Mononuclear cell (primary cell): ENCODE results near the gene FAM180A. TPM values are rescaled to one million over a fixed set of nuclear protein-coding genes. Genes with fewer than 3 reads are reported as not detected.
"Not testable (repeated sequence)": the region's sequence is repeated elsewhere in the genome, so short reads cannot be mapped to it uniquely, and the experiment has no call there.

ENCODE experiments used
- H3K27me3 ChIP-seq: 2 replicates; pipeline ENCODE4 v1.6.0; 2011; ENCODE audit warnings: low read length, control low read depth; ENCODE audit not compliant: insufficient read depth
- H3K4me1 ChIP-seq: 2 replicates; pipeline ENCODE4 v1.5.1; 2011; ENCODE audit warnings: mild to moderate bottlenecking, low read length, control low read depth; ENCODE audit not compliant: insufficient read depth
- H3K4me3 ChIP-seq: 2 replicates; pipeline ENCODE4 v1.5.1; 2011; ENCODE audit warnings: mild to moderate bottlenecking, low read length, moderate library complexity
- H3K9me3 ChIP-seq: 2 replicates; pipeline ENCODE4 v1.5.1; 2011; ENCODE audit warnings: low read depth, mild to moderate bottlenecking, control low read depth, low read length
- total RNA-seq: library from RNA; depleted of rRNA; stranded (reverse); fragments of >200 nt; gene quantifications from one replicate; pipeline ENCODE4 v1.2.3, GENCODE V29; 2012

Gene FAM180A
- total RNA-seq, 1 donor = not detected

DNA sequence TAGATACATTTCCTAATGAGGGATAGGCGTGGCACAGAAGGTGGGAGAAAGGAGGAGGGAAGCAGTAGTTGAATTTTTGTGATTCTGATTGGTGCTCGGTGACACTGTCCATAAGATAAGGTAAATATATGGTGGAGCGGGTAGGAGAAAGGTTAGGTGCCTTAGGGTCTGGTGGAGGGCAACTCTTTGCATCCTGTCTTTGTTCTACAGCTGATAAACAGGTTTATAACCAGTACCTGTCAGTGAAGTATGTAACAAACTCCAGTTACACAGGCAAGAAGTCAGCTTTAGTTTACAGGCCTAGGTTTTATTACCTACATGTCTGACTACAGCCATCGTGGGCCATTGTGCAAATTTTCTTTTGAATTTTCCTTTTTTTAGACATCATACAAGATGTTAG lies 10.9 kb upstream of the FAM180A start:
- H3K9me3 ChIP-seq = no peaks in the 10 kb centered on the region

DNA sequence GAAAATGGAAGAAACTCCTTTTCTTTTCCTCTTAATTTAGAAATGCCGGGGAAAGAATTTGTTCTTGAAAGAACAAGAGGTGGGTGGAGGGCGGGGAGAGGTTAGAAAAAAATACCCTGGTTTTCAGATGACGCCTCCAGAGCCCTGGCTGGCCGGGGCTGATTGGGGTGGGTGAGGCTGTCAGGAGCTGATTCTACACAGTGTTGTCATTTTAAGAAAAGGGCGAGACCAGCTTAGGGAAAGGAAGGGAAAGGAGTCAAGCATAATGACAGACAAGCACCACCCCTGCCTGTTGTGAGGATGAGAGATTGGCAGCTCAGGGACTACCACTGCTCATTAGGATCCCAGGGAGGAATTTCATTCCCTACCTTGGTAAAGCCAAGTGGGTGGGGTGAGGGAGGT lies 9.9 kb upstream of the FAM180A start:
- Histone ChIP-seq H3K27me3 (peaks cover 3% of the 10 kb centered on the region), H3K9me3 (no peaks in the 10 kb centered on the region), H3K4me3 (no peak overlapping the region), H3K4me1 (no peaks in the 10 kb centered on the region)

More for the DNA sequence above, 10.9 kb upstream of the FAM180A start:
- H3K4me3 ChIP-seq = no peak overlapping the region
- peaks cover 3% of the 10 kb centered on the region for H3K27me3 ChIP-seq
- H3K4me1 ChIP-seq = no peaks in the 10 kb centered on the region

DNA sequence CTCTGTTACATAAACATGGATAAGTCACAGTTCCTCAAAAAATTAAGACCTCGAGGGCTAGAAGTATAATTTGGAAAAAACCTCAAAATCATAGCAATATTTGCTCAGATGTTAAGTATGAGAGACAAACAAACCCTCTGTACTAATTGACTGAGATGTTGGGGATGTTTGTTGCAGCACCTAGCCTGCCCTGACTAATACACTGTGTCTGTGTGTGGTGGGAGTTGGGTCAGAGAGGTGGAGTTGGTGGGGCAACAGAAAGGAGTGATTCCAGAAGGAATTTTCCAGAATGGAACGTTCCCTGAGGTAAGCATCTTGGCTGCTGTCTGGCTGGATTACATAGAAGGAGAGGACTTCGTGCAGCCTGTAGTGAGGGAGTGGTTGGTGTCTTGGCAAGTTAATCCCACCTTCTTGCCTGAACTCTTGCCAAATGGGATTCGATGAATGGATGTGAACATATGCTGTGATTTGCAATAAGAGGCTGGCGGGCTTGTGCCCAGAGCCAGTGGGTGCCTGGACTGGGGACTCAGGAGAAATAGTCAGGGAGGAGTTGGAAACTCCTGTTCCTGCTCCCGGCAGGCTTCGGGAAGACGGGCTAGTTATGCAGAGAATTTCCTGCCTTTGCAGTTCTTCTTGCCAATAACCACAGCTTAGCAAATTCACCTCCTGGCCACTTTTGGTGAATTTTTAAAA lies 9.3 kb upstream of the FAM180A start:
- H3K27me3 ChIP-seq = peaks cover 3% of the 10 kb centered on the region
- no peak overlapping the region for H3K4me3 ChIP-seq
- no peaks in the 10 kb centered on the region for H3K4me1 ChIP-seq

DNA sequence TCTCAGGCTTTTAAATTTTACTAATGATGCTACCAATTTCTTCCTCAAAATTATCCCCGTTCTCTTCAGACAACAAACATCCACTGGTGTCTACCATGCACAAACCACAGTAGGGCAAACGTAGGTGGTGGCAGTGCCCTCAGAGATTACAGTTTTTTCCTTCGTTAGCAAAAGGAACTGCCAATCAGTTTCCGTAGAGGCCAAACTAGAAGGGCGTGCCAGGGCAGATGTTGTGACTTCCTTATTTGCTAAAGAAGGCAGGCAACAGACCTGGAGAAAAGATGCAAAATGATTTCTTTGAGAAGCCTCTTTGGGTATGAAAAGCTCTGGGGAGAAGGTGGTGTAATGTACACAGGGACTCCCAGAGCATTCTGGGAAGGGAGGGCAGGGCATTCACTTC lies 7.6 kb upstream of the FAM180A start:
- H3K4me1 ChIP-seq = no peaks in the 10 kb centered on the region
- no peaks in the 10 kb centered on the region for H3K9me3 ChIP-seq
- peaks cover 3% of the 10 kb centered on the region for H3K27me3 ChIP-seq
- H3K4me3 ChIP-seq = no peak overlapping the region

More for the DNA sequence above, 9.3 kb upstream of the FAM180A start:
- no peaks in the 10 kb centered on the region for H3K9me3 ChIP-seq

DNA sequence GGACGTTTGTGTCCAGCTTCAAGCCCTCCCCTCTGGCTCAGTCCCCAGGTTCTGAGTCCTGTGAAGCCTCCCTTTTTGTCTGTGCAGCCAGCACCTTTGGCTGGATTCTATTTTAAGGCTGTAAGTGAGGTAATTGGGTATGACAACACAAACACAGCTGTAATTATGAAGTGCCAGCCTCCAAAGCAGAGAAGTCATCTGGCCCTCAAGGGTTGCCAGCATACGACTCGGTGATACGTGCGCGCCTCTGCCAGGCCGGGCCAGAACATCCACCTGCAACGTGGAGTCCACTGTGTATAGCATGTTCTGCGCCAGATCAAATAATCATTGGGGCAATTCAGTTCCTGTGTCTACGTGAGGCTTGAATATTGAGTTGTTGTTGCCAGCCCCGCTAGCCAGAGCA lies 6.7 kb upstream of the FAM180A start:
- Histone ChIP-seq H3K4me3 (no peak overlapping the region), H3K4me1 (no peaks in the 10 kb centered on the region), H3K27me3 (peaks cover 3% of the 10 kb centered on the region), H3K9me3 (no peaks in the 10 kb centered on the region)

DNA sequence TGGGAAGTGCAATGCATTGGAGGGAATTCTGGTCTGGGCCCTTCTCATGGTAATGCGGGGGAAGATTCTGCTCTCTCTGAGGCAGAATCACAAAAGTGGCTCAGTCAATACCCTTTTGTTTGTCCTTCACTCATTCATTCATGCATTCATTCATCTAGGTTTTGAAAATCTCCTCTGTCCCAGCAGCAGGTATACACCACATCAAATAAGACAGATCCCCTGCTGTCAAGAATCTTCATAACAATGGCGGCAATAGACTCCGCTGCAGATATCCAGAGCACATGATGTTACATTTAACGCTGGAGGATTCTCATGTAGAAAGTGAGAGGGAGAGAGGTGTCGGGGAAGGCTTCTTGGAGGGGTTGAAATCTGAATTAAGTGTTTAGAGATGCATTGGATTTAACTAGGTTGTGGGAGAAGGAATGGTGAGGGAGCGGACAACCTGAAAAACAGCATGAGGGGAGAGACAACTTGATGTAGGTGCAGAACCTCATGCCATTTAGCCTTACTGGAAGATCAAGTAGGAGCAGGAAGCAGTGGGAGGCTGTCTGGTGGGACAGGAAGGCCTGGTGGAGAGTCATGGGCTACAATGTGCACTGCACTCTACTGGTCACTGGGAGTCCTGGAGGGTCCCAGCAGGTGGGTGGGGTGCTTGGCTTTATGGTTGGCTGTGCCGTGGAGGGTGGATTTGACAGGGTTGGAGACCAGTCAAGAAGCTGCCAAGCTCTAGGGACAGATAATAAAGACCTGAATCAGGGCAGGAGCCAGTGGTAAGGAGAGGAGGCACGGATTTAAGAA lies 5.2 kb upstream of the FAM180A start:
- Histone ChIP-seq H3K27me3 (peaks cover 3% of the 10 kb centered on the region), H3K4me1 (no peaks in the 10 kb centered on the region), H3K4me3 (no peak overlapping the region), H3K9me3 (no peaks in the 10 kb centered on the region)

DNA sequence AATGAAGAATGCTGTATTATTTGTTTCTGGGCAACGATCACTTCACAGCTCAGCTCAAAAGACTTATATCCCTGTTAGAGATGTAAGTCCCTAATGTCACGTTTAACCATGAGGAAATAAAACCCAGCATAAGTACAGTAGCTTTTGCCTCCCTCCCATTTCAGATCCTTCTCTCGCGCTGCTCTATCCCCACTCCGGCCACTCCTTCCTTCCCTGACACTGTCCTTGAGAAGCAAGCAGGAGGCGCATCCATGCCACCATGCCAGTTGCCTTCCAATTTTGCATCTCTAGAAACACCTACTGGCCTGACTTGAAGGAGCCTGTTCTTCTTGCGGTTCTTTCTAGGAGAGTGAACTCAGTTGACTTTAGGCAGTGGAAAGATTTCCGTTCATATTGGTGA lies 1.2 kb downstream of the FAM180A start:
- Histone ChIP-seq H3K4me1 (no peaks in the 10 kb centered on the region), H3K9me3 (no peaks in the 10 kb centered on the region), H3K4me3 (no peak overlapping the region), H3K27me3 (no peaks in the 10 kb centered on the region)

DNA sequence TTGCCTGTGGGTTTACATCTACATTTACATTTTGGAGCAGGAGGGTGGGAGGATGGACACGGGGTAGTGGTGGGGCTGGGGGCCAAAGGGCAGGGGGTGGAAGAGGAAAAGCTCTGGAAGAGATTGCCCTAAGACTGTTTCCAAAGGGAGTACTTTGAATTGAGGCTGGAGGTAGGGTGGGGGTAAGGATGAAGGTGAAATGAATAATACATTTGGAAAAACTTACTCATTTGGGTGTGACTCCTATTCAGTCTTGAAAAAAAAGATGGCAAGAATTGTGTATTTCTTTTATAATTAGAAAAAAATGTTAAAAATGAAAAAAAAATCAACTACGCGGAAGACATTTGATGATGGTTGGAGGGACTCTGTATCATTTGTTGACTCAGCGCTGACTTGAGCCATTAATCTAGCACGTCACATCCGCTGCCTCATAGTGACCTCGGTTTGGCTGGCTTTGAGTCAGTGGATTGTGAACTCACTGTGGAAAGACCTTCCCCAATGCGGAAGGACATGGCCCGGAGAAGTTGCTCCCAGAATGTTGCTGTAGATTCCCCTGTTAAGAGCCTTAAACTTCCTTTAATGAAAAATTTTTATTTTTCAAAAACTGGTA lies 2.8 kb downstream of the FAM180A start:
- H3K4me3 ChIP-seq = no peak overlapping the region
- no peaks in the 10 kb centered on the region for H3K4me1 ChIP-seq
- H3K27me3 ChIP-seq = no peaks in the 10 kb centered on the region
- no peaks in the 10 kb centered on the region for H3K9me3 ChIP-seq

DNA sequence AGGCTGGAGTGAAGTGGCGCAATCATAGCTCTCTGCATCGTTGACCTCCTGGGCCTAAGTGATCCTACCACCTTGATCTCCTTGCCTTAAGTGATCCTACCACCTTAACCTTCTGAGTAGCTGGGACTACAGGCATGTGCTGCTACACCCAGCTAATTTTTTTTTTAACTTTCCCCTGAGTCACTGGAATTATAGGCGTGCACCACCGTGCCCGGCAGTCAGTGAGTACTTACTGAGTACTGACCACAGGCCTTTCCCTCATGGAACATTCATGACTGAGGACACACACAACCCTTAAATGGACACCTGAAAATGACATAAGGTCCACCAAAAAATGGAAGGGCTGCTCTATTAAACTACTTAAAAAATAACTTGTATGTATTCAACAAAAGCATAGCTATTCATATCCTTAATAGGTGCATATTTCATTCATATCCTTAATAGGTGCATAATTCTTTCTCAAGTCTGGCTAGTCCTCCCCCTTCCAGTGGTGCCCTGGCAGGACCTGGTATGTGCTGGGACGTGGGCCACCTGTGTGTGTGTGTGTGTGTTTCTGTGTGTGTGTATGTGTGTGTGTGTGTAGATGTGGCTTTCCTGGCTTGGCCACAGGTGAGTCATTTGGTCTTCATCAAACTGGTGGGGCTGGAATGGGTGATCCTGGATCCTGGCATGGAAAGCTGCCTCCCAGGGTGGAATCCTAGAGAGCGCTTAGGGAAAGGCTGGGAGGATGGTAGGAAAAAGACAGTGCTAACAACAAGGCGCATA lies 3.5 kb downstream of the FAM180A start:
- Histone ChIP-seq H3K27me3 (no peaks in the 10 kb centered on the region), H3K4me3 (no peak overlapping the region), H3K9me3 (no peaks in the 10 kb centered on the region), H3K4me1 (no peaks in the 10 kb centered on the region)

DNA sequence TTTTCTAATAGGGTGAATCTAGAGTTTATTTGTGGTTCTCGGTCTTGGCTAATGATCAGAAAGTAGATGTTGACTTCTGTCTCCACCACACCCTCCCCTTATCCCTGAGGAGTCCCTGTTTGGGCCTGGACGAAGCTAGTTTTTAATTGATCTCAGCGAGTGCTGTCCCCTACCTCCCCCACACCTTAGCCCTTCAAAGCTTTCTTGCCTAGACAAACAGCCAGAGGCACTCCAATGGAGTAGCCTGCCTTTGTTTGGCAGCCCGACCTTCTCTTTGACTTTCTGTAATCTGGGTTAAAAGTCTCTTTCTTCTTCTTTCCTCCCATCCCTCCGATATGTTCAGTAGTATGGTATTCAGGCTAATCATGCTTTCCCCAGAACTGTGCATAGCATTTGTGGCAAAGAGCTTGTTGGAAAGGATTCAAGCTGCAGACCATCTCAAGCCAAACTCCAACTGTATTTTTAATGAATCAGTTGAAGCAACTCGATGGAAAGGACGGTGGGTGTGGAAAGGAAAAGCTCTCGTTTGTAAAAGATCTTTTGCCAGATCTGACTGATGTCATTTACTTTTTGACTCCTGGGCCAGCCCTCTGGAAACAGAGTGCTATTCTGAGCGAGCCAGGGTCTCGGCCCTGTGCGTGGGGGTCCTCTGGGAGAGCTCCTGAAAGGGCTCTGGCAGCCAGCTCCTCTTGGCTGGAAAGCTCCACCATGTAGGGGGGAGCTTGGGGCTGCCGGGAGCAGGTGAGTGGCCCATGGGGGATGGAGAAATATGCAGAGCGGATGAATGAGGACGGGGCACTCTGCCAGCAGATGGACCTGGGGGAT lies 4.5 kb downstream of the FAM180A start:
- no peaks in the 10 kb centered on the region for H3K4me1 ChIP-seq
- no peak overlapping the region for H3K4me3 ChIP-seq
- no peaks in the 10 kb centered on the region for H3K9me3 ChIP-seq
- H3K27me3 ChIP-seq = no peaks in the 10 kb centered on the region

DNA sequence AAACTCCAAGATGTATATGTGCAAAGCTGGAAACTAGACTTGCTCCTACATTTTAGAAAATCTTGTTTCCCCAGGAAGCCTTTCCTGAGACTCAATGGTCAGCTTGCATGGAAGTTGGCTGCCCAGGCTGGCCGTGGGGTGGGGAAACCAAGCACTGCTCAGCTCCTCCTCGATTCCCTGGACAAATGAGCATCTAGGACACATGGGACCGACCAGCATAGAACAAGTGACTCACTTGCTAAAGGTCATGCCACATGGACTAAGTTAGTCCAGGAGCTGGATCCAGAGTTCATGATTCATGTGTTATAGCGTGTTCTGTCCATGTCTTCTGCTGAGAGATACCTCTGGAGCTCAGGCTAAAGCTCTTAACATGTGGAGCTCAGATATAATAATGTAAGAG lies 6.2 kb downstream of the FAM180A start:
- Histone ChIP-seq H3K4me3 (no peak overlapping the region), H3K9me3 (no peaks in the 10 kb centered on the region), H3K4me1 (no peaks in the 10 kb centered on the region), H3K27me3 (no peaks in the 10 kb centered on the region)

DNA sequence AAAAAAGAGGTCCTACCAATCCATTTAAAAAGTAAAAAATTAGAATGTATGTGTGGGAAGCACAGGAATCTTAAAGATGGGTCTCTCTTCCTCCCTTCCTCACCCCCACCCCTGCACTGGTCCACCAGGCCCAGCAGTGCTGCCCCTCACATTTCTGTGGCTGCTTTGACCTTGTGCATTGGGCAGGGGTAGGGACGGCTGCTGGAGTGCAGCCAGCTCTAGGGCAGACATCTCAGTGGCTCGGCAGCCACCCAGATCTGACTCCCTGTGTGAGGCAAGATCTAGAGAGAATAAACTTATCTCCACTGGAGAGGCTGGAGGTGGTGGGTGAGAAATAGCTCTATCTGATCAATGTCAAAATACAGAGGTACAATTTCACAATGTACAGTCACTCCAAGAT lies 6.7 kb downstream of the FAM180A start:
- H3K27me3 ChIP-seq = no peaks in the 10 kb centered on the region

DNA sequence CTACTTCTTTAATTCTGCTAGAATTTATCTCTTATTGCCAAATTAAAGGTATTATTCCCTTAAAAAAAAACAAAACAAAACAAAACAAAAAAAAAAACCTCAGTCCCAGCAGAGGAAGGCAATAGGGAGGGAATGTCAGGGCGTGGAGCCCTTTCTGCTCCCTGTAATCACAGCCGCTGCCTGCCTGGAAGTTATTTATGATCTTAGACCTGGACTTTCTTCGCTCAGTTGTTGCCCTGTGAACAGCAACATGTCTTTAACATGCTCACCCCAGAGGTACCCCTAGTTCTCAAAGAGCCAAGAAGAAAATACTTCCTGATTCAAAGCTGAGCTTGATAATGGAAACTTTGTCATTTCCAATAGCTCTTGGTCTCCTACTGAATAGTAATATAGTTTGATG lies 7.7 kb downstream of the FAM180A start:
- H3K4me1 ChIP-seq = no peaks in the 10 kb centered on the region
- no peak overlapping the region for H3K4me3 ChIP-seq
- H3K9me3 ChIP-seq = no peaks in the 10 kb centered on the region
- H3K27me3 ChIP-seq = no peaks in the 10 kb centered on the region

More for the DNA sequence above, 6.7 kb downstream of the FAM180A start:
- no peaks in the 10 kb centered on the region for H3K4me1 ChIP-seq
- H3K9me3 ChIP-seq = no peaks in the 10 kb centered on the region
- H3K4me3 ChIP-seq = no peak overlapping the region

DNA sequence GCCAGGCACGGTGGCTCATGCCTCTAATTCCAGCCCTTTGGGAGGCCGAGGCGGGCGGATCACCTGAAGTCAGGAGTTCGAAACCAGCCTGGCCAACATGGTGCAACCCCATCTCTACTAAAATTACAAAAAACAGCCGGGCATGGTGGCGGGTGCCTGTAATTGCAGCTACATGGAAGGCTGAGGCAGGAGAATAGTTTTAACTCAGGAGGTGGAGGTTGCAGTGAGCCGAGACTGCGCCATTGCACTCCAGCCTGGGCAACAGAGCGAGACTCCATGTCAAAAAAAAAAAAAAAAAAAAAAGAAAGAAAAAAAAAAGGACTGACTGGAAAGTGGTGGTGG lies 11.3 kb downstream of the FAM180A start:
- H3K4me1 ChIP-seq, H3K27me3 ChIP-seq, H3K4me3 ChIP-seq, H3K9me3 ChIP-seq: not testable (repeated sequence)
